GM23338 (cell line): Measurements from ENCODE around the gene ADCY4. TPM values are rescaled to one million over a fixed set of nuclear protein-coding genes. Genes with fewer than 3 reads are reported as not detected.

ENCODE experiments used
- ATAC-seq: fragments of 200-7000 bp; cut with Tn5 transposase; 3 replicates; pipeline ENCODE4 v1.9.1; 2020
- DNase-seq: peaks from one replicate; pipeline ENCODE4 v3.0.0-alpha.2; 2015; ENCODE audit warnings: low spot score
- H2AFZ ChIP-seq: fragments of 200-600 bp; sonication (generic); 2 replicates; pipeline ENCODE4 v1.8.0; 2016; ENCODE audit warnings: antibody characterized with exemption, mild to moderate bottlenecking, moderate library complexity
- H3F3A ChIP-seq: fragments of 200-600 bp; sonication (generic); replicated peaks from 2 replicates; pipeline ENCODE4 v1.8.0; 2017; ENCODE audit warnings: antibody characterized with exemption, mixed run types, low read depth
- H3K27ac ChIP-seq: fragments of 200-600 bp; sonication (generic); 2 replicates; pipeline ENCODE4 v1.6.1; 2016; ENCODE audit warnings: low read depth
- H3K27me3 ChIP-seq: fragments of 200-600 bp; sonication (generic); 2 replicates; pipeline ENCODE4 v1.8.0; 2016; ENCODE audit warnings: mild to moderate bottlenecking, mixed run types, moderate library complexity; ENCODE audit not compliant: insufficient read depth
- H3K36me3 ChIP-seq: fragments of 200-600 bp; sonication (generic); 2 replicates; pipeline ENCODE4 v1.8.0; 2016; ENCODE audit warnings: mild to moderate bottlenecking; ENCODE audit not compliant: insufficient read depth
- H3K4me1 ChIP-seq: fragments of 200-600 bp; sonication (generic); 2 replicates; pipeline ENCODE4 v1.8.0; 2016; ENCODE audit warnings: mild to moderate bottlenecking, moderate library complexity; ENCODE audit not compliant: insufficient read depth
- H3K4me2 ChIP-seq: fragments of 200-600 bp; sonication (generic); 2 replicates; pipeline ENCODE4 v1.7.1; 2017; ENCODE audit warnings: mixed run types
- H3K4me3 ChIP-seq: fragments of 200-600 bp; sonication (generic); 2 replicates; pipeline ENCODE4 v1.6.1; 2016; ENCODE audit warnings: mixed run types
- H3K79me2 ChIP-seq: fragments of 200-600 bp; sonication (generic); replicated peaks from 2 replicates; pipeline ENCODE4 v1.8.0; 2017; ENCODE audit warnings: mild to moderate bottlenecking; ENCODE audit not compliant: insufficient read depth
- H3K9me2 ChIP-seq: fragments of 200-600 bp; sonication (generic); 2 replicates; pipeline ENCODE4 v1.8.0; 2017; ENCODE audit not compliant: insufficient read depth
- H4K20me1 ChIP-seq: fragments of 200-600 bp; sonication (generic); replicated peaks from 2 replicates; pipeline ENCODE4 v1.8.0; 2017; ENCODE audit warnings: mild to moderate bottlenecking; ENCODE audit not compliant: insufficient read depth
- H3K27ac Mint-ChIP-seq: 2 replicates; pipeline ENCODE4 v1.8.0; 2020; ENCODE audit warnings: inconsistent platforms, mild to moderate bottlenecking, moderate library complexity, mixed read lengths
- H3K27me3 Mint-ChIP-seq: 3 replicates; pipeline ENCODE4 v1.8.0; 2022; ENCODE audit warnings: low read depth, mild to moderate bottlenecking, moderate library complexity, mixed read lengths, inconsistent platforms; ENCODE audit not compliant: insufficient read depth, poor library complexity
- H3K36me3 Mint-ChIP-seq: 3 replicates; pipeline ENCODE4 v1.8.0; 2021; ENCODE audit warnings: low read depth, mild to moderate bottlenecking, inconsistent platforms, moderate library complexity, mixed read lengths
- H3K4me1 Mint-ChIP-seq: 3 replicates; pipeline ENCODE4 v1.8.0; 2020; ENCODE audit warnings: mild to moderate bottlenecking, inconsistent platforms, mixed read lengths
- H3K4me3 Mint-ChIP-seq: 3 replicates; pipeline ENCODE4 v1.8.0; 2021; ENCODE audit warnings: moderate library complexity, mild to moderate bottlenecking, inconsistent platforms, mixed read lengths
- H3K9me3 Mint-ChIP-seq: 3 replicates; pipeline ENCODE4 v1.8.0; 2020; ENCODE audit warnings: moderate library complexity, mild to moderate bottlenecking, inconsistent platforms, mixed read lengths
- CREB1 ChIP-seq: fragments of 250-450 bp; sonication (Bioruptor Pico); IDR thresholded peaks from 2 replicates; pipeline ENCODE4 v1.5.0; 2020; ENCODE audit warnings: low read depth, mild to moderate bottlenecking, moderate library complexity
- EZH2 ChIP-seq: fragments of 200-600 bp; sonication (generic); IDR thresholded peaks from one replicate; pipeline ENCODE4 v1.8.0; 2017; ENCODE audit warnings: antibody characterized with exemption, mild to moderate bottlenecking, low read depth; ENCODE audit not compliant: unreplicated experiment
- EZH2phosphoT487 ChIP-seq: fragments of 200-600 bp; sonication (generic); IDR thresholded peaks from one replicate; pipeline ENCODE4 v1.8.1; 2018; ENCODE audit warnings: antibody characterized with exemption; ENCODE audit not compliant: unreplicated experiment
- JUNB ChIP-seq: IDR thresholded peaks from one replicate; pipeline ENCODE4 v1.6.1; 2016; ENCODE audit warnings: antibody characterized with exemption; ENCODE audit not compliant: unreplicated experiment
- NANOG ChIP-seq: IDR thresholded peaks from 2 replicates; pipeline ENCODE4 v1.6.1; 2016; ENCODE audit warnings: antibody characterized with exemption, borderline replicate concordance
- POLR2AphosphoS5 ChIP-seq: IDR thresholded peaks from 2 replicates; pipeline ENCODE4 v1.6.1; 2016; ENCODE audit warnings: antibody characterized with exemption, low read depth
- STAT1 ChIP-seq: IDR thresholded peaks from one replicate; pipeline ENCODE4 v1.6.1; 2016; ENCODE audit warnings: antibody characterized with exemption; ENCODE audit not compliant: unreplicated experiment
- ZNF114 ChIP-seq: fragments of 250-450 bp; sonication (Bioruptor Pico); IDR thresholded peaks from 2 replicates; pipeline ENCODE4 v1.5.0; 2020; ENCODE audit warnings: mild to moderate bottlenecking, moderate library complexity
- polyA plus RNA-seq: library from polyadenylated mRNA; unstranded; fragments of >200 nt; fragmentation: Nextera tagmentation; extraction: Ambion mirVana; gene quantifications from 2 replicates; pipeline ENCODE4 v1.2.1, GENCODE V29; 2016
- total RNA-seq: library from RNA; depleted of rRNA; stranded (reverse); fragments of >200 nt; shearing (Covaris generic); gene quantifications from 2 replicates; pipeline ENCODE4 v1.2.3, GENCODE V29; 2014
- TF ChIP-seq, protein P1 (sequence below): IDR thresholded peaks from one replicate; pipeline ENCODE4 v1.6.1; 2018; ENCODE audit warnings: antibody characterized with exemption; ENCODE audit not compliant: unreplicated experiment
- TF ChIP-seq, protein P2 (sequence below), 2 experiments: fragments of 200-600 bp in 1 of 2; sonication (generic) in 1 of 2; conservative IDR thresholded peaks; 2 replicates each; pipeline versions ENCODE4 v1.5.1 to v1.6.1; 2016 to 2017; ENCODE audit warnings: antibody characterized with exemption in 2 of 2, low read depth in 2 of 2, mild to moderate bottlenecking in 2 of 2, moderate library complexity in 1 of 2
- TF ChIP-seq, protein P3 (sequence below): IDR thresholded peaks from 2 replicates; pipeline ENCODE4 v1.6.1; 2016; ENCODE audit warnings: antibody characterized with exemption

The ADCY4 gene
- total and polyA plus RNA-seq, 2 experiments from 2014 or later, result 0.10 to 0.40 TPM

DNA sequence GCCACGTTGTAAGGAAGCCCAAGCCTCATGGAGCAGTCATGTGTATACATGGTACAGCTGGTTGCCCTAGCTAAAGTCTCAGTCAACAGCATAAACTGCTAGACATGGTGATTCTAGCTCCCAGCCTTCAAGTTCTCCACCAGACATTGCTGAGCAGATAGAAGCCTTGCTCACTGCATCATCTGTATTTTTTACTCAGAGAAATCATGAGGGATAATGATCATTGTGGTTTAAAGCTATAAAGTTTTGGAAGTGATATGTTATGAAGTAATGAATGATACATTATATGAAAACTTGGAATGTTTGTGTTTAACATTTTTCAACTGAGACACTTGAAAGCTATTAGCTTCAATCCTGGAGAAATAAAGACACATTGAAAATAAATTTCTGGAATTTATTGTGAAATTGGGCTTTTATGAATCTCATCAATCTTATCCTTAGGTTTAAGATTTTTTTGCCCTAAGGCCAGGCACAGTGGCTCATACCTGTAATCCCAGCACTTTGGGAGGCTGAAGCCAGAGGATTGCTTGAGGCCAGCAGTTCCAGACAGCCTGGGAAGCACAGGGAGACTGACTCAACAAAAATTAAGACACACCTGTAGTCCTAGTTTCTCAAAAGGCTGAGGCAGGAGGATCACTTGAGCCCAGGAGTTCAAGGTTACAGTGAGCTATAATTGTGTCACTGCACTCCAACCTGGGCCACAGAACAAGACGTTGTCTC is 27.5 kb upstream of the ADCY4 start (continued):
- TF ChIP-seq, protein P1, sequence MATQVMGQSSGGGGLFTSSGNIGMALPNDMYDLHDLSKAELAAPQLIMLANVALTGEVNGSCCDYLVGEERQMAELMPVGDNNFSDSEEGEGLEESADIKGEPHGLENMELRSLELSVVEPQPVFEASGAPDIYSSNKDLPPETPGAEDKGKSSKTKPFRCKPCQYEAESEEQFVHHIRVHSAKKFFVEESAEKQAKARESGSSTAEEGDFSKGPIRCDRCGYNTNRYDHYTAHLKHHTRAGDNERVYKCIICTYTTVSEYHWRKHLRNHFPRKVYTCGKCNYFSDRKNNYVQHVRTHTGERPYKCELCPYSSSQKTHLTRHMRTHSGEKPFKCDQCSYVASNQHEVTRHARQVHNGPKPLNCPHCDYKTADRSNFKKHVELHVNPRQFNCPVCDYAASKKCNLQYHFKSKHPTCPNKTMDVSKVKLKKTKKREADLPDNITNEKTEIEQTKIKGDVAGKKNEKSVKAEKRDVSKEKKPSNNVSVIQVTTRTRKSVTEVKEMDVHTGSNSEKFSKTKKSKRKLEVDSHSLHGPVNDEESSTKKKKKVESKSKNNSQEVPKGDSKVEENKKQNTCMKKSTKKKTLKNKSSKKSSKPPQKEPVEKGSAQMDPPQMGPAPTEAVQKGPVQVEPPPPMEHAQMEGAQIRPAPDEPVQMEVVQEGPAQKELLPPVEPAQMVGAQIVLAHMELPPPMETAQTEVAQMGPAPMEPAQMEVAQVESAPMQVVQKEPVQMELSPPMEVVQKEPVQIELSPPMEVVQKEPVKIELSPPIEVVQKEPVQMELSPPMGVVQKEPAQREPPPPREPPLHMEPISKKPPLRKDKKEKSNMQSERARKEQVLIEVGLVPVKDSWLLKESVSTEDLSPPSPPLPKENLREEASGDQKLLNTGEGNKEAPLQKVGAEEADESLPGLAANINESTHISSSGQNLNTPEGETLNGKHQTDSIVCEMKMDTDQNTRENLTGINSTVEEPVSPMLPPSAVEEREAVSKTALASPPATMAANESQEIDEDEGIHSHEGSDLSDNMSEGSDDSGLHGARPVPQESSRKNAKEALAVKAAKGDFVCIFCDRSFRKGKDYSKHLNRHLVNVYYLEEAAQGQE, result no peak
- TF ChIP-seq EZH2 (no peak), CREB1 (CRISPR knock-in tag) (no peak), STAT1 (no peak), POLR2AphosphoS5 (no peak), EZH2phosphoT487 (no peak), JUNB (no peak)
- TF ChIP-seq, protein P2, sequence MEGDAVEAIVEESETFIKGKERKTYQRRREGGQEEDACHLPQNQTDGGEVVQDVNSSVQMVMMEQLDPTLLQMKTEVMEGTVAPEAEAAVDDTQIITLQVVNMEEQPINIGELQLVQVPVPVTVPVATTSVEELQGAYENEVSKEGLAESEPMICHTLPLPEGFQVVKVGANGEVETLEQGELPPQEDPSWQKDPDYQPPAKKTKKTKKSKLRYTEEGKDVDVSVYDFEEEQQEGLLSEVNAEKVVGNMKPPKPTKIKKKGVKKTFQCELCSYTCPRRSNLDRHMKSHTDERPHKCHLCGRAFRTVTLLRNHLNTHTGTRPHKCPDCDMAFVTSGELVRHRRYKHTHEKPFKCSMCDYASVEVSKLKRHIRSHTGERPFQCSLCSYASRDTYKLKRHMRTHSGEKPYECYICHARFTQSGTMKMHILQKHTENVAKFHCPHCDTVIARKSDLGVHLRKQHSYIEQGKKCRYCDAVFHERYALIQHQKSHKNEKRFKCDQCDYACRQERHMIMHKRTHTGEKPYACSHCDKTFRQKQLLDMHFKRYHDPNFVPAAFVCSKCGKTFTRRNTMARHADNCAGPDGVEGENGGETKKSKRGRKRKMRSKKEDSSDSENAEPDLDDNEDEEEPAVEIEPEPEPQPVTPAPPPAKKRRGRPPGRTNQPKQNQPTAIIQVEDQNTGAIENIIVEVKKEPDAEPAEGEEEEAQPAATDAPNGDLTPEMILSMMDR (conservative IDR thresholded peaks at IDR 0.05; ENCODE audit: low read depth in 2 of 2), result no peak

DNA sequence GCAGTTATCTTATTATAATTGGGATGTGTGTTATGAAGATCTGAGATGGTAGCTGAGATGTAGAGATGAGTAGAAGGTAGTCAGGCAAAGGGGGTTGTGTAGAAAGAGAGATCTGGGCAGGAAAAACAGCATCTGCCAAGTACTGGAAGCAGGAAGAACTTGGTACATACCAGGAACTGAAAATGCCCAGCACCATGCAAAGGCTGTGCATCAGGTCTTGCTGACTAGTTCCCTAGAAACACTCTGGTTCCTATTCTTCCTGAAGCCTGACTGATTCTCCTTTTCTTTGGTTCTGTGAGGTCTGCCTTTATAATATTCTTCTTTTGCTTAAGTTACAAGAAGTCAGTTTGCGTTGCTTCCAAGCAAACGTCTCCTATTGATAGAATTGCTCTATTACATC is 26.5 kb upstream of the ADCY4 start:
- H3K9me3 Mint-ChIP-seq, result no peaks in the 10 kb centered on the region; the same call in 2 of the 3 replicates
- peaks cover 25% of the 10 kb centered on the region for H3K27me3 Mint-ChIP-seq
- H3K4me3 Mint-ChIP-seq, result no peak overlapping the region
- TF ChIP-seq STAT1 (no peak), NANOG (no peak), JUNB (no peak), EZH2 (no peak), ZNF114 (CRISPR knock-in tag) (no peak), EZH2phosphoT487 (no peak)
- TF ChIP-seq, protein P3, sequence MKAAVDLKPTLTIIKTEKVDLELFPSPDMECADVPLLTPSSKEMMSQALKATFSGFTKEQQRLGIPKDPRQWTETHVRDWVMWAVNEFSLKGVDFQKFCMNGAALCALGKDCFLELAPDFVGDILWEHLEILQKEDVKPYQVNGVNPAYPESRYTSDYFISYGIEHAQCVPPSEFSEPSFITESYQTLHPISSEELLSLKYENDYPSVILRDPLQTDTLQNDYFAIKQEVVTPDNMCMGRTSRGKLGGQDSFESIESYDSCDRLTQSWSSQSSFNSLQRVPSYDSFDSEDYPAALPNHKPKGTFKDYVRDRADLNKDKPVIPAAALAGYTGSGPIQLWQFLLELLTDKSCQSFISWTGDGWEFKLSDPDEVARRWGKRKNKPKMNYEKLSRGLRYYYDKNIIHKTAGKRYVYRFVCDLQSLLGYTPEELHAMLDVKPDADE, result no peak
- TF ChIP-seq, protein P1, result no peak

More for the DNA sequence above, 26.5 kb upstream of the ADCY4 start:
- Histone ChIP-seq H3K9me2 (no peaks in the 10 kb centered on the region), H3F3A (no peaks in the 10 kb centered on the region), H3K79me2 (no peaks in the 10 kb centered on the region), H3K27me3 (peaks cover 69% of the 10 kb centered on the region), H2AFZ (no peak overlapping the region), H3K27ac (no peak overlapping the region), H3K4me3 (no peak overlapping the region), H3K4me2 (no peak overlapping the region), H3K4me1 (peaks cover 9% of the 10 kb centered on the region; the same call in 1 of the 2 replicates), H3K36me3 (no peaks in the 10 kb centered on the region), H4K20me1 (no peaks in the 10 kb centered on the region; the same call in 1 of the 2 replicates)
- DNase-seq, result no peak
- Mint-ChIP-seq H3K27ac (no peak overlapping the region), H3K4me1 (peaks cover 11% of the 10 kb centered on the region), H3K36me3 (no peaks in the 10 kb centered on the region)
- ATAC-seq, result no peak
